NCI-H524 treated with DMSO at 0.1 percent for 48 hours (cell line): ENCODE results near the gene TCL1B.
"Not testable (repeated sequence)": the region's sequence is repeated elsewhere in the genome, so short reads cannot be mapped to it uniquely, and the experiment has no call there.

Source experiments
- DNase-seq: peaks from one replicate; lab custom pipeline; 2025; lab: John Stamatoyannopoulos, UW

The TCL1B gene

DNA sequence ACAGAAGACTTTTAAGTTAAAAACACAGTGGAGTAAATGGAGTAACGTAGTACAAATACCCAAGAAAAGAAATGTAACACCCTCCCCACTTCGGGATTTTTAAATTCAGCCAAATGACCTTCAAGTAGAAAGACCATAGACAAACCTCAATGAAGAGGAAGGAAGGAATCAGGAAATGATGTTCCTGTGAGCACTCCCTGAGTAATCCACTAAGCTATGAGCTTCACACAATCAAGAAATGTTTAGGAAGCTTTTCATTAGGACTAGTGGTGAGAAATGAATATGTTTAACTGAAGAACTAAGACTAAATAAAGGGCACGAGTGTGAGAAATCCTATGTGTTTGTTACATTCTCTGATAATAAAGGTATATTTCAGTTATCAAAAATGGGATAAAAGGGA, 17.6 kb downstream of the TCL1B start:
- no peak for DNase-seq

DNA sequence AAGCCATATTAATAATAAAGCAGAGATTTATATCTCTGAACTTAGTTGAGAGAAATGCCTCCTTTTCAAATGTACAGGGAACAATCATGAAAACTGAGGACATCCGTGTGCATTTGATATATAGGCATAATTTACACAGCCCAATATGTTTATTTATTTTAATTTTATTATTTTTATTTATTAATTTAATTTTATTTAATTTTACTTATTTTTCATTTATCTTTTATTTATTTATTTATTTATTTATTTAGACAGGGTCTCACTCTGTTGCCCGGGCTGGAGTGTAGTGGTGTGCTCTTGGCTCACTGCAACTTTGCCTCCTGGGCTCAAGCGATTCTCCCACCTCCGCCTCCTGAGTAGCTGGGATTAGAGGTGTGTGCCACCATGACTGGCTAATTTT, 19.3 kb downstream of the TCL1B start:
- no peak for DNase-seq

DNA sequence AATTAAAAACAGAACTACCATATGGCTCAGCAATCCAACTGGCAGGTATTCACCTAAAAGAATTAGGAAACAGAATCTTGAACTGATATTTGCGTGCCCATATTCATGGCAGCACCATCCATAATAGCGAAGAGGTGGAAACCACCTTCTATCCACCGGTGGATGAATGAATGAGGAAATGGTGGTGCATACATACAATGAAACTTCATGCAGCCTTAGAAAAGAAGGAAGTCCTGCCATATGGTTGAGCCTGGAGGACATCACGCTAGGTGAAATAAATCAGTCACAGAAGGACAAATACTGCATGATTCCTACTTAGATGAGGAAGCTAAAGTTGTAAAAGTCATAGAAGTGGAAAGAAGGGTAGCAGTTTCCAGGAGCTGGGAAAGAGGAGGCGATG, 21.1 kb downstream of the TCL1B start:
- no peak for DNase-seq

DNA sequence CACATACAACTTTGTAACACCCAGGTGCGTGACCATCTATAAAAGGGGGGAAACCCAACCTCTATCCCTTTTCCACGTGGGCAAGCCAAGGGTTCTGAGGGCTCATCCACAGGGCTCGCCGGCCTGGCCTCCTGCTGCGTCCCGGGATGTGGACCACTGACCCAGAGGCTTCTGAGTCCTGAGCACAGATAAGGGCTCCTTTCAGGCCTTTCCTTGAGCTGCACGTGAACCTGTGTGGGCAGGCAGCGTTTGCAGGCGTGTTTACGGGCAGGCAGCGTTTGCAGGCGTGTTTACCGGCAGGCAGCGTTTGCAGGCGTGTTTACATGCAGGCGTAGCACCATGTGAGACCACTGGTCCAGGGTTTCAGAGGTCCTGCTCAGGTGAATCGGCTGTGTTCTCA, 23.9 kb downstream of the TCL1B start:
- DNase-seq, result no peak

DNA sequence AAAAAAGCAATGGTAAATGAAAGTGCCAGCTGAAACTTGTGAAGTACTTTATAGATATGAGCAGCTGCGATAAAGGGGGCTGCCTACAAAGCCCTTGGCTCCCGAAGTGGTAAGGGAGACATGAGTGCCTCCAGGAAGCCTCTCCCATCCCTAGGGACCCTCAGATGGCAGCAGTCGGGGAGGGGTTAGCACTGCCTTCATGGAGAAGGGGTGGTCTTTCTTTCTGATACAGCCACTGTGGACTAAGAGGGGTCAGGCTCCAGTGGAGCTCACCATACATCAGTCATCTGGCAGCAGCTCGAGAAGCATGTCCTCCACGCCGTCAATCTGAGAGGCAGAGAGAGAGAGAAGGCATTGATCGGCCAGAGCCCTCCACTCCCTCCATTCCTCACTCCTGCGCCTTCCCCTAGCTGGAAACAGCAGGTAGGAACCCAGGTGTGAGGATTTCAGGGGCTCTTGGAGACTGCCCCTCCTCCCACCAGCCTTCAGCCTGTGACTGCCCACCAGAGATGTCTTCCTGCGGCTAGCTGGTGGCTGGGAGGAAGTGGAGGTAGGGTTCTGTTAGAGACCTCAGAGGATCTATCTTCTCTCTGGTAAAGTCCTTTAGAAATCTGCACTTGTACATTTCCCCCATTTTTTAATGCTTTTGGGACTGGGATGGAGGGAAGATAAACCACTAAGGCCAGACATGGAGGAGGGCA, 25.4 kb downstream of the TCL1B start:
- no peak for DNase-seq

DNA sequence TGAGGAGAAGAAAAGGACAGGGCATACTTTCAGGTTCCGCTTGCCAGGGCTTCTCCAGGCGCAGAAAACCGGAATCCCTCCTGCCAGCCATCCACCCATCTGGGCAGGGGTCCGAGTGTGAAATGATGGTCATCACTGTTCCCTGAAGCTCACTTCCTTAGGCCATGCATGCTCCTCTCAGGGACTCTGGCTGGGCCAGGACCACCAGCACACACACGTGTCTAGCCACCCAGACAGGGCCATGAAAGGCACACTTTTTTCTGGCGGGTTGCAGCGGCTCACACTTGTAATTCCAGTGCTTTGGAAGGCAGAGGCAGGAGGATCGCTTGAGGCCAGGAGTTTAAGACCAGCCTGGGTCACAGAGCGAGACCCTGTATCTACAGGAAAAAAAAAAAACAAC, 26.2 kb downstream of the TCL1B start:
- DNase-seq, result no peak

DNA sequence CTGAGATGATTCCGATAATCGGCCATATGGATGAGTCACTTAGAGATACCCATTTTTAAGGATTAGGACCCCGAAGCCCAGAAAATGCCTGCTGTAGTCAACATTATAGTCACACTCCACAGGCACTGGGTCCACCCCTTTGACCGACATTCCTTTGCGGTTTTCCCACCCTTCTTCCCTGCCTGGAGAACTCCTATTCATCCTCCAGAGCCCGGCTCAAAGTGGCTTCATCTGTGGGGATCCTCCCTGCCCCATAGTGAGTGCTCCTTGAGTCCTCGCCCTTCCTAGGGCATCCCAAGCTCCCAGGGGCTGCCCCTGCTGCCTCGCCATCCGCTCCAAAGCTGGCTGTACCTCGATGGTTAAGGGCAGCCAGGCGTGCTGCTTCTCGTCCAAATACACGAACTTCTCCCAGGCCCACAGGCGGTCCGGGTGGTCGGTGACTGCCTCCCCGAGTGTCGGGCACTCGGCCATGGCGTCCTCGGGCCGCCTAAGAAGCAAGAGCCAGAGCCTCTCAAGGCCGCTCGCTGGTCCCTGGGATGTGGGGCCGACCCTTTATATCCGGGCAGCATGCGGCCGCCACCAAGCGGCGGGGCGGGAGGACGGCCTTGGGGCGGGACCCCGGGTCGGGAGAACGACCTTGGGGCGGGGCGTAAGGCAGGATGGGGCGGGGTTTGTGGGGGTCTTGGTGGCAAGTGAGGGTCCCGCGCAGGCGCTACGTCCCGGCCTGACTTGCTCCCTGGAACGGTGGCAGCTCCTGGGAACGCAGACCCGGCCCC, 27.6 kb downstream of the TCL1B start, which contains the start of gene TCL1A:
Gene TCL1A, minus strand, starts transcription at position 530 of the 776 bp plus-strand sequence. Its CDS starts 59 bp downstream, at position 471.
- no peak for DNase-seq

DNA sequence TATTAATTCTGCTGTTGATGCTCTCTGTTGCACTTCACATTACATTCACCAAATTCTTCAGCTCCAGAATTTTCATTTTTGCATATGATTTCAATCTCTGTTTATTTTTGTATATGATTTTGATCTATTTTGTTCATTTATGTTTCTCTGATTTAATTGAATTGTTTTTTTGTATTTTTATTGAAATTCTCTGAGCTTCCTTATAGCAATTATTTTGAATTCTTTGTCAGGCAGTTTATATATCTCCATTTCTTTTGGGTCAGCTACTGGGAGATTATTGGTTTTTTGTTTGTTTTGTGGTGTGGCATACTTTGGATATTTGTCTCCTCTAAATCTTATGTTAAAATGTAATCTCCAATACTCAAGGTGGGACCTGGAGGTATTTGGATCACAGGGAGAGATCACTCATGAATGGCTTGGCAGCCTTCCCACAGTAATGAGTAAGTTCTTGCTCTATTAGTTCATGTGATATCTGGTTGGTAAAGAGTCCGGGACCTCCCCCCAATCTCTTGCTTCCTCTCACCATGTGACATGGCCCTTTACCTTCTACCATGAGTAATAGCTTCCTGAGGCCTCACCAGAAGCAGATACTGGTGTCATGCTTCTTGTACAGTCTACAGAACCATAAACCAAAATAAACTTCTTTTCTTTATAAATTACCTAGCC, 36.4 kb downstream of the TCL1B start:
- no peak for DNase-seq

DNA sequence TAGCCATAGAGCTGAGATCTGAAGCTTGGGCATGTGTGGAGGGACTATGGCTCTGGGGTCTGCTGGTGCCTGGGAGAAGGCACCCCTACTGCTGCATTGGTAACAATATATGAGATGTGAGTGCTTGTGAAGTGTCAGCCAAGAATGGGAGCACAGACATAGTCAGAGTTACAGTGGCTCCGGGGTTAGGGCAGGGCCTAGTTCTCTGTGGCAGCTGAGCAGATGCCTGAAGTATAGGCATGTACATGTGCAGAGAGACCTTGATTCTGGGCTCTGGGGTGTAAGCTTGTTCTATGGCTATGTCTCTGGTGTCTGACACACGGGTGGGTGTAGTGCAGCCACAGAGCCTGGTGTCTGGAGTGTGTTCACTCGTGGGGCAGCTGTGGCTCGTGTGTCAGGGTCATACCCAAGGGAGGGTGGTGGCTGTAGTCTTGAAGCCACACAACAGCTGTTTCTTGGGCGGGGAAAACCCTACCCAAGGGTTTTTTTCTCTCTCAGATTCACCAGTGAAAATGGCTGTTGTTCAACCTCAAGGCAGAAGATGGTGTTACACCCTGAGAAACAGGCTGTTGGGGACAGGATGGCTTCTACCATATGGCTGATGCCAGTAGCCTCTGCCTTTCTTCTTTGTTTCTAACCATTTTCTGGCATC, 39.6 kb downstream of the TCL1B start:
- no peak for DNase-seq

DNA sequence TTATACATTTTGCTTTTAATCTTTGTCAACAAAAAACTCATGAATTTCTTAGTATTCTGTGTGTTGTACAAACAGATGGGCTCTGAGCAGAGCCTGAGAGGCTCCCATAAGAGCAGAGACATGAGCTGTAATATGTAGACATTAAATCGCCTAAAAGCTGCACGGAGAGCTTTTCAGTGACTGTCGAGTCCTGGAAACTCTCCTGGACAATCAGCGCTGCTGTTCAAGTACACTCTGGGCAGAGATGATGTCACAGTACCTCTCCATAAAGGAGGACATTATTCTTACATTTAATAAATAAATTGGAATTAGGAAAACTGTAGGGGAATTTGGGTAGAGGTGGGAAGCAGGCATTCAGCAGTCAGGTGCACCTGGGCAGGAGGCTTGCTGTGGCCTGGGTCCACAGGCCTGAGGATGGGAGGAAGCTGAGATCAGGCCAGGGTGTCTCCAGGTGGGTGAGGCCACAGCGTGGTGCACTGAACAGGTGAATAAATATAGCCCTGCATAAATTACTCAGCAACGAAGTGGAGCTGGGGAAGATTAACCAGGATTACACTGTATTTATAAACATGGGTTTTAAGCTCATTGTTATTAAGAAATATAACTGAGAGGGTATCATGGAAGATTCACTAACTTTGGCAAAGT, 41.0 kb downstream of the TCL1B start:
- DNase-seq, result no peak

DNA sequence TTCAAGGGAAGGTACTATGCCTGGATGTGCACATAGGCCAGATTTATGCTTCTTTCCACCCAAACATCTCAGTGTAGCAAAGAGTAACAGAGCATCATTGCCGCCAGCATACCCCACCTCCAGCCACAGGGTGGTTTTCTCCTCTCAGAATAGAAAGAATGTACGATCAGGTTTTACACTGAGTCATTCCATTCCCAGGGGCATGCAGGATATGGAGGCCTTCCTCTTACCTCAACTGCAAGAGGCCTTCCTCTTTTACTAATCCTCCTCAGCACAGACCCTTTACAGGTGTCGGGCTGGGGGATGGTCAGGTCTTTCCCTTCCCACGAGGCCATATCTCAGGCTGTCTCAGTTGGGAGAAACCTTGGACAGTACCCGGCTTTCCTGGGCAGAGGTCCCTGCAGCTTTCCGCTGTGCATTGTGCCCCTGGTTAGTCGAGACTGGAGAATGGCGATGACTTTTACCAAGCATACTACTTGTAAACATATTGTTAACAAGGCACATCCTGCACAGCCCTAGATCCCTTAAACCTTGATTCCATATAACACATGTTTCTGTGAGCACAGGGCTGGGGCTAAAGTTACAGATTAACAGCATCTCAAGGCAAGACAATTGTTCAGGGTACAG, 43.3 kb downstream of the TCL1B start:
- DNase-seq, result not testable (repeated sequence)

DNA sequence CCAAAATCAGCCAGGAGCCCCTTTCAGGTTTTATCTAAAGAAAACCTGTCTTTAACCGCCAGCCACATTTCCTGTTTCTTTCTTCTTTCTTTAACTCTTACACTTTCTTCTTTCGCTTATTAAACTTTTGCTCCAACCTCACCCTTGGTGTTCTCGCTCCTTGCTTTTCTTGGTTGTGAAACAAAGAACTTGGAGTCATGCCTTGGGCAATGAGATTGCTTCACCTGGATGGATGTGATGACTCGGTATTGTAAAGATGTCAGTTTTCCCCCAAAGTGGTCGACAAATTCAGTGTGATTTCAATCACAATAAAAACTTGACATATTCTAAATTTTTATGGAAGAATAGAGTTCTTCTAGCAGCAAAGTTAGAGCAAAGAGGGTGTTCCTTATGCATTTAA, 43.9 kb downstream of the TCL1B start:
- DNase-seq, result no peak

DNA sequence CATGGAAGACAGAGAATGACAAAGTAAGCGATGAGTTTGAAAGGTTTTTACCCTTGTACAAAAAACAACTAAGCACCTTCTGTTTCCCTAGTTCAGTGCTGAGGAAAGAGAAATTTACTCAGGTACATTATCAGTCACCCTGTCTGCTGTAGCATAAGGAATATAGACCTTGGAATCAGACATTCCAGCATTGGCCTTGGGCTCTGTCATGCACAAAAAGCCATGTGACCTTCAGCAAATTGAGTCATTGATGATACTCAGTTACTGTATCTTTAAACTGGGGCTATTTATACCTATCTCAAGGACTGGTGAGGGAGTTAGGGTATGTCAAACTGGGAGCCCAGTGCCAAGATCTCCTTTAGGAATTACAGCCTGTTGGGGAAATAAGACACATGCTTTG, 47.0 kb downstream of the TCL1B start:
- DNase-seq, result no peak

DNA sequence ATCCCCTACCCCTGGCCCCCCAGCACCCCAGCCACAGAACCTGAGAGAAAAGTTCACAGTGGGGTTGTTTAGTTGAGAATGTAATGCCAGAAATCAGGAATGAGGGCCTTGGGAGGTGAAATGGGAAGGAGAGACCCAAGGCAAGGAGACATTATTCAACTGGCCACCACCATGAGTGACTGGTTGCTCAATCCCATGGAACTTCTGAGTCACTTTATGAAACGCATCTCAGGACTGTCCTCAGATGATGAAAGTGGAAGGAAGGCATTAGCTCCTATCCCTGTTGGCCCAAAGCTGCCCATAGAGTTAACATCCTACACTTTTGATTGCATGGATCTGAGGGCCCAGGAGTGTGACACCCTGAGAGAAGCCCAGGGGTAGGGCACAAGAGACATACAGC, 53.1 kb downstream of the TCL1B start:
- DNase-seq, result no peak

DNA sequence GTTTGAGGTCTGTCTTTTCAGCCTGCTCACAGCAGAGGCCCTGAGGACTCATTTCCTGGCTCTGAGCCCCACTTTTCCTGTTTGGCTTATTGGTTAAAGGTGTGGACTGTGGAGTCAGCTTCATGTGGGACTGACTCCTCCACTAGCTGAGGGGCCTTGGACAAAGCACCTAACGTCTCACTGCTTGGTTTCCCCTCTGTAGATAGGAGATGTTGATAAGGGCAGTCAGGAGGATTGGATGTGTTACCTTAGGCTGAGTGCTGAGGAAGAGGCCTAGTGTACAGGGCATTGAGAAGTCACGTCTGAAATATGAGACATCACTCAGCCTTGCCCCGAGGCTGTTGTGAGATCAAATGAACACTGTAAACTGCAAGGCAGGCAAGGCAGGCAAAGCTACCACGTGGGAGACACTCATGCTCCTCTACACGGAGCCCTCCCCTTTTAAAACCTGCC, 54.8 kb downstream of the TCL1B start:
- no peak for DNase-seq

DNA sequence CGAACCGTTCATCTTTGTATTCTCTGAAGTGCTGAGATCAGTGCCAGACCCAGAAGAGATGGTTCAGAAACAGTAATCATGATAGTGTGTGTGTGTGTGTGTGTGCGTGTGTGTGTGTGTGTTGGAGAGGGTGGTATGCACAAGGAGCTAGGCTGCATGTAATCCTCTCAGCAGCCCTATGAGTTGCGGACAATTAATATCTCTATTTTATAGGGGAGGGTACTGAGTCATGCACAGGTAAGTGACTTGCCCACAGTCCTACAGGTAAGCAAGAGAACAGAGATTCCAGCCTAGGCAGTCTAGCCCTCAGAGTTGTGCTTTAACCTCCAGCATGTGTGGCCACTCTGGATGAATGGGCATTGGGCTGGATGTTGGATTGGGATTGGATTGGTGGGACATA, 55.6 kb downstream of the TCL1B start:
- no peak for DNase-seq
